ENCODE results near the gene ZFP91. TPM values are rescaled to one million over a fixed set of nuclear protein-coding genes. Genes with fewer than 3 reads are reported as not detected.
A peak's percentile ranks its signal among the peaks of the same experiment; 100 is the strongest.

The ZFP91 gene
- total RNA-seq, 1 experiment from 2014 or later = 86.2 TPM

DNA sequence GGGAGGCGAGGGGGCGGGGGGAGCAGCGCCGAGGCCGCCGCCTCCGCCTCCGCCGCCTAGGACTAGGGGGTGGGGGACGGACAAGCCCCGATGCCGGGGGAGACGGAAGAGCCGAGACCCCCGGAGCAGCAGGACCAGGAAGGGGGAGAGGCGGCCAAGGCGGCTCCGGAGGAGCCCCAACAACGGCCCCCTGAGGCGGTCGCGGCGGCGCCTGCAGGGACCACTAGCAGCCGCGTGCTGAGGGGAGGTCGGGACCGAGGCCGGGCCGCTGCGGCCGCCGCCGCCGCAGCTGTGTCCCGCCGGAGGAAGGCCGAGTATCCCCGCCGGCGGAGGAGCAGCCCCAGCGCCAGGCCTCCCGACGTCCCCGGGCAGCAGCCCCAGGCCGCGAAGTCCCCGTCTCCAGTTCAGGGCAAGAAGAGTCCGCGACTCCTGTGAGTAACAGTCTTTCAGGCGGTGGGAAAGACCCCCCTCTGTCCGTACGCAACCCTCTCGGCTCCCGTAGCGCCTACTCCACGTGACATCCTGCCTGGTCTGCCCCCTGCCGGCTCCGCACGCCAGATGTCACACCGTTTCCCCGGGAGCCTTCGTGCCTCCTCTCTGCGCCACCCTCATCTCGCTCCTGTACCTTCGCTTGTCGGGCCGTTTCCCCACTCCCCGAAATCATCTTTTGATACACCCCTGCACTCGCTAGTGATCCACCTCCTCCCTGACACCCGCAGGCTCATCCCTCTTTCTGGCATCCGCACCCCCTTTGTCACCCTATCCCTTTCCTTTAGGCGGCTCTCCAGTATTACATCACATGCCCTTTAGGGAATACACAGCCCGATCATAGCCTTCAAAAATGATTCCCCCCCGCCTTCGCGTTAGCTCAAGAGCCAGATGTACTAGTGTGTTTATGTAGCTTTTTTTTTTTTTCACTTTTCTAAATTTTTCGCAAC is 598 bp downstream of the ZFP91 start:
- H3K27ac Mint-ChIP-seq (ENCODE audit: low read depth, unreplicated experiment) = peak overlapping the region; percentile 100
- peak overlapping the region; percentile 100 for H3K4me3 Mint-ChIP-seq (ENCODE audit: unreplicated experiment)
- peaks cover 5% of the 10 kb centered on the region for H3K36me3 Mint-ChIP-seq (ENCODE audit: insufficient read depth, unreplicated experiment)
- TF ChIP-seq, protein P1, sequence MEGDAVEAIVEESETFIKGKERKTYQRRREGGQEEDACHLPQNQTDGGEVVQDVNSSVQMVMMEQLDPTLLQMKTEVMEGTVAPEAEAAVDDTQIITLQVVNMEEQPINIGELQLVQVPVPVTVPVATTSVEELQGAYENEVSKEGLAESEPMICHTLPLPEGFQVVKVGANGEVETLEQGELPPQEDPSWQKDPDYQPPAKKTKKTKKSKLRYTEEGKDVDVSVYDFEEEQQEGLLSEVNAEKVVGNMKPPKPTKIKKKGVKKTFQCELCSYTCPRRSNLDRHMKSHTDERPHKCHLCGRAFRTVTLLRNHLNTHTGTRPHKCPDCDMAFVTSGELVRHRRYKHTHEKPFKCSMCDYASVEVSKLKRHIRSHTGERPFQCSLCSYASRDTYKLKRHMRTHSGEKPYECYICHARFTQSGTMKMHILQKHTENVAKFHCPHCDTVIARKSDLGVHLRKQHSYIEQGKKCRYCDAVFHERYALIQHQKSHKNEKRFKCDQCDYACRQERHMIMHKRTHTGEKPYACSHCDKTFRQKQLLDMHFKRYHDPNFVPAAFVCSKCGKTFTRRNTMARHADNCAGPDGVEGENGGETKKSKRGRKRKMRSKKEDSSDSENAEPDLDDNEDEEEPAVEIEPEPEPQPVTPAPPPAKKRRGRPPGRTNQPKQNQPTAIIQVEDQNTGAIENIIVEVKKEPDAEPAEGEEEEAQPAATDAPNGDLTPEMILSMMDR (IDR thresholded peaks at IDR 0.05; ENCODE audit: unreplicated experiment) = peak; percentile 55
- peak; percentile 88 for DNase-seq (ENCODE audit: unreplicated experiment)
- no peaks in the 10 kb centered on the region for H3K27me3 Mint-ChIP-seq (ENCODE audit: insufficient read depth, unreplicated experiment)
- ChIA-PET CTCF (interaction anchor here (0.5 to 1.6 kb wide), 8 partner anchors 11 to 818 kb away, joined by 3 to 5 read pairs (median 4); no protein-coding TSS in a partner anchor), POLR2A (interaction anchor here (0.7 to 3.3 kb wide), 7 partner anchors 24 to 927 kb away, joined by 3 to 20 read pairs (median 5); no protein-coding TSS in a partner anchor)
- no TSS peak for BruUV-seq (replicated peaks)
- intact Hi-C loops (cut with micrococcal nuclease) = loop anchor here (2.0 to 5.0 kb wide), 5 partner anchors 47 to 1038 kb away; partner anchors contain the start of genes FAM111A and OSBP
- peaks cover 26% of the 10 kb centered on the region for H3K4me1 Mint-ChIP-seq (ENCODE audit: insufficient read depth, unreplicated experiment)
- no peaks in the 10 kb centered on the region for H3K9me3 Mint-ChIP-seq (ENCODE audit: unreplicated experiment)

DNA sequence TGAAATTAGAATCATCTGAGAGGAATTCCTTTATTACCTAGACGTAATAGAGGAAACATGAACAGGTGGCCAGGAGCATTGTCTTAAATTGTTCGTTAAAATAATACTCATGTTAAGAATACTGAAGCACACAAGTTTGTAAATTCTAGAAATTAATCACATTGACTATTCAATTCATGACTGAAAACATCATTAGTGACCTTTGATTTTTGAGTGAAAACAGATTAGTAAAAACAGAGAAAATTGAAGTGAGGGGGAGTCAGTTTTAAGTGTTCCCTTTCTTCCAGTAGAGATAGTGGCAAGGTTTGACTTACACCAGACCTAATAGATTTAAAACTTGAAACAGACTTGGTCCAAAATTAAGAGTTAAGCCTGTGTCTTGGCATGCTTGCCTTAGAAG is 1.4 kb downstream of the ZFP91 start:
- peak overlapping the region; percentile 100 for H3K27ac Mint-ChIP-seq (ENCODE audit: low read depth, unreplicated experiment)
- ChIA-PET POLR2A (interaction anchor here (0.6 to 2.0 kb wide), 8 partner anchors 11 to 928 kb away, joined by 3 to 9 read pairs (median 4); no protein-coding TSS in a partner anchor), CTCF (interaction anchor here (0.5 to 1.6 kb wide), 5 partner anchors 12 to 72 kb away, joined by 3 to 5 read pairs (median 3); no protein-coding TSS in a partner anchor)
- BruUV-seq (replicated peaks) = TSS peak; percentile 36
- peak overlapping the region; percentile 100 for H3K4me3 Mint-ChIP-seq (ENCODE audit: unreplicated experiment)
- TF ChIP-seq, protein P1 (IDR thresholded peaks at IDR 0.05; ENCODE audit: unreplicated experiment) = no peak
- intact Hi-C loops (cut with micrococcal nuclease) = no loop called here
- DNase-seq (ENCODE audit: unreplicated experiment) = no peak
- H3K4me1 Mint-ChIP-seq (ENCODE audit: insufficient read depth, unreplicated experiment) = peaks cover 17% of the 10 kb centered on the region
- H3K27me3 Mint-ChIP-seq (ENCODE audit: insufficient read depth, unreplicated experiment) = no peaks in the 10 kb centered on the region
- H3K36me3 Mint-ChIP-seq (ENCODE audit: insufficient read depth, unreplicated experiment) = peaks cover 12% of the 10 kb centered on the region
- H3K9me3 Mint-ChIP-seq (ENCODE audit: unreplicated experiment) = no peaks in the 10 kb centered on the region

DNA sequence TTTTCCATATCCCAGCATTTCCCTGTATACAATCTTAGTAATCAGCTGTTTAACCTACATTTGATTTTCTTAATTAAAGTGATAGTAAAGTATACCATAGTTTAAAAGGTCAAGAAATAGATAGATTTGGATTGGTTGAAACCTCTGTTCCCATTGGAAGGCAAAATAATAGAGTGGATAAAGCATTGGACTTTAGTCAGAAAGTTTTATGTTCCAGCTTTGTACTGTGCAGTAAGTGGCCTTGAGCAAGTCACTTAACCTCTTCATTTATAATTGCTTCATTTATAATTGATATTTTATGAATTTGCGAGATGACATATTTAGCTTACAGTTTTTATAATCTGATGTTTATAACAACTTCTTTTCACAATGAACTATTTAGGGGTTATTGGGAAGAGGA is 3.6 kb downstream of the ZFP91 start:
- no peak for DNase-seq (ENCODE audit: unreplicated experiment)
- no peaks in the 10 kb centered on the region for H3K9me3 Mint-ChIP-seq (ENCODE audit: unreplicated experiment)
- intact Hi-C loops (cut with micrococcal nuclease) = no loop called here
- H3K27me3 Mint-ChIP-seq (ENCODE audit: insufficient read depth, unreplicated experiment) = no peaks in the 10 kb centered on the region
- H3K4me1 Mint-ChIP-seq (ENCODE audit: insufficient read depth, unreplicated experiment) = peaks cover 11% of the 10 kb centered on the region
- H3K27ac Mint-ChIP-seq (ENCODE audit: low read depth, unreplicated experiment) = no peak overlapping the region
- H3K36me3 Mint-ChIP-seq (ENCODE audit: insufficient read depth, unreplicated experiment) = peaks cover 23% of the 10 kb centered on the region
- TF ChIP-seq, protein P1 (IDR thresholded peaks at IDR 0.05; ENCODE audit: unreplicated experiment) = no peak
- ChIA-PET CTCF (interaction anchor here (0.5 to 1.4 kb wide), 4 partner anchors 40 to 792 kb away, joined by 3 to 4 read pairs (median 3); partner anchors contain the start of gene CNTF), POLR2A (interaction anchor here (0.8 to 1.8 kb wide), 5 partner anchors 12 to 816 kb away, joined by 3 to 7 read pairs (median 3); no protein-coding TSS in a partner anchor)
- H3K4me3 Mint-ChIP-seq (ENCODE audit: unreplicated experiment) = no peak overlapping the region
- no TSS peak for BruUV-seq (replicated peaks)

DNA sequence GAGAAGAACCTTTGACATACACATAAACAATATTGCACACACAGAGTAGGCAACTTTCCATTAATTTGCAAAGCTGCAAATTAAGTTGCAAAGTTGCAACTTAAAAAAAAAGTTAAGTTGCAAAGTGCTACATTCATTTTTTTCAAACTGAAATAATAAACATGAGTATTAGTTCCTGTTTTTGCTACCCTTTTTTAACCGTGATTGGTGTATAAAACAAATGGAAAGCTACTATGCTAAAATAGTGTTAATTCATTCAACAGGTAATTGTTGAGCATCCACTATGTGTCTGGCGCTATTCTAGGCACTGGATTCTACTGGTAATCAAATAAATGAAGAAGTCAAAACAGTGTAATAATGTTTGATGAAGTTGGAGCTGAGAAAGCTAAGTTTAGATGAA is 8.1 kb downstream of the ZFP91 start:
- CTCF ChIA-PET = interaction anchor here (1.0 to 1.1 kb wide), 2 partner anchors 18 to 571 kb away, joined by 3 read pairs; no protein-coding TSS in a partner anchor

More for the DNA sequence above, 8.1 kb downstream of the ZFP91 start:
- peaks cover 33% of the 10 kb centered on the region for H3K36me3 Mint-ChIP-seq (ENCODE audit: insufficient read depth, unreplicated experiment)
- peaks cover 13% of the 10 kb centered on the region for H3K4me1 Mint-ChIP-seq (ENCODE audit: insufficient read depth, unreplicated experiment)
- no peak for DNase-seq (ENCODE audit: unreplicated experiment)
- no peaks in the 10 kb centered on the region for H3K27me3 Mint-ChIP-seq (ENCODE audit: insufficient read depth, unreplicated experiment)
- TF ChIP-seq, protein P1 (IDR thresholded peaks at IDR 0.05; ENCODE audit: unreplicated experiment) = no peak
- no TSS peak for BruUV-seq (replicated peaks)
- POLR2A ChIA-PET = interaction anchor here (0.6 to 2.4 kb wide), 4 partner anchors 9 to 165 kb away, joined by 3 to 7 read pairs (median 3); no protein-coding TSS in a partner anchor
- H3K4me3 Mint-ChIP-seq (ENCODE audit: unreplicated experiment) = no peak overlapping the region
- intact Hi-C loops (cut with micrococcal nuclease) = no loop called here
- H3K9me3 Mint-ChIP-seq (ENCODE audit: unreplicated experiment) = no peaks in the 10 kb centered on the region
- H3K27ac Mint-ChIP-seq (ENCODE audit: low read depth, unreplicated experiment) = no peak overlapping the region
